ENCODE data around the gene PAK5. TPM values are rescaled to one million over a fixed set of nuclear protein-coding genes. Genes with fewer than 3 reads are reported as not detected.

The PAK5 gene
- total and polyA plus RNA-seq, 4 donors: 0.02 to 0.17 (median 0.04) TPM; not detected in 1

GRCh38 chr20:9852566-9852965 is 13.7 kb upstream of the PAK5 start:
- 86% methylated on average over 2 of the region's 2 CpGs for whole genome bisulfite sequencing
- no peaks in the 10 kb centered on the region for H3K9me3 ChIP-seq (ENCODE audit: control insufficient read depth in 4 of 4, low read length in 3 of 4)
- TF ChIP-seq, protein P1, sequence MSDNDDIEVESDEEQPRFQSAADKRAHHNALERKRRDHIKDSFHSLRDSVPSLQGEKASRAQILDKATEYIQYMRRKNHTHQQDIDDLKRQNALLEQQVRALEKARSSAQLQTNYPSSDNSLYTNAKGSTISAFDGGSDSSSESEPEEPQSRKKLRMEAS (IDR thresholded peaks at IDR 0.05): no peak
- TF ChIP-seq NR2F2 (IDR thresholded peaks at IDR 0.05) (no peak), HNF4A (conservative IDR thresholded peaks at IDR 0.05) (no peak), REST (IDR thresholded peaks at IDR 0.05) (no peak), YY1 (IDR thresholded peaks at IDR 0.05) (no peak), RAD21 (IDR thresholded peaks at IDR 0.05) (no peak), FOXA1 (IDR thresholded peaks at IDR 0.05) (no peak), HNF4G (IDR thresholded peaks at IDR 0.05) (no peak), SP1 (IDR thresholded peaks at IDR 0.05) (no peak), CTCF (IDR thresholded peaks at IDR 0.05; ENCODE audit: low read depth, low read length, missing input control) (no peak), ATF3 (IDR thresholded peaks at IDR 0.05) (no peak)
- DNase-seq (ENCODE audit: low spot score): no peak
- no peak overlapping the region for H3K4me3 ChIP-seq (ENCODE audit: low read depth in 1 of 3, low read length in 3 of 3)
- no peak overlapping the region for H3K9ac ChIP-seq (ENCODE audit: low read depth in 1 of 2, low read length in 2 of 2)
- H3K4me1 ChIP-seq (ENCODE audit: control insufficient read depth in 4 of 4, insufficient read depth in 4 of 4, low read length in 3 of 4): no peaks in the 10 kb centered on the region
- no peak overlapping the region for H3K27ac ChIP-seq (ENCODE audit: low read depth in 1 of 2, low read length in 2 of 2)
- peaks cover 0 to 6% (median 0%) of the 10 kb centered on the region in 4 donors for H3K27me3 ChIP-seq (ENCODE audit: control insufficient read depth in 4 of 4, insufficient read depth in 4 of 4, low read length in 3 of 4)
- H3K36me3 ChIP-seq (ENCODE audit: control insufficient read depth in 4 of 4, insufficient read depth in 3 of 4, low read depth in 1 of 4, low read length in 3 of 4): no peaks in the 10 kb centered on the region

GRCh38 chr20:9839626-9840025 is 750 bp upstream of the PAK5 start:
- no peak for DNase-seq (ENCODE audit: low spot score)
- no peak overlapping the region for H3K4me3 ChIP-seq (ENCODE audit: low read depth in 1 of 3, low read length in 3 of 3)
- no peaks in the 10 kb centered on the region for H3K36me3 ChIP-seq (ENCODE audit: control insufficient read depth in 4 of 4, insufficient read depth in 3 of 4, low read depth in 1 of 4, low read length in 3 of 4)
- H3K9me3 ChIP-seq (ENCODE audit: control insufficient read depth in 4 of 4, low read length in 3 of 4): peaks cover 0 to 8% (median 3%) of the 10 kb centered on the region in 4 donors
- H3K9ac ChIP-seq (ENCODE audit: low read depth in 1 of 2, low read length in 2 of 2): no peak overlapping the region
- no peak for TF ChIP-seq GABPA (IDR thresholded peaks at IDR 0.05 in 1 of 2, conservative IDR thresholded peaks at IDR 0.05 in 1 of 2)
- TF ChIP-seq HNF4G (IDR thresholded peaks at IDR 0.05): no peak
- TF ChIP-seq CTCF (IDR thresholded peaks at IDR 0.05; ENCODE audit: low read depth, low read length, missing input control): no peak
- no peak for TF ChIP-seq RAD21 (IDR thresholded peaks at IDR 0.05)
- H3K27me3 ChIP-seq (ENCODE audit: control insufficient read depth in 4 of 4, insufficient read depth in 4 of 4, low read length in 3 of 4): peaks cover 0 to 3% (median 1%) of the 10 kb centered on the region in 4 donors
- H3K4me1 ChIP-seq (ENCODE audit: control insufficient read depth in 4 of 4, insufficient read depth in 4 of 4, low read length in 3 of 4): no peaks in the 10 kb centered on the region
- no peak overlapping the region for H3K27ac ChIP-seq (ENCODE audit: low read depth in 1 of 2, low read length in 2 of 2)
- 75% methylated on average over 5 of the region's 5 CpGs for WGBS
